Pancreas (tissue), 10 donors: ENCODE measurements around the gene BCAS3. TPM values are rescaled to one million over a fixed set of nuclear protein-coding genes. Genes with fewer than 3 reads are reported as not detected.
"Not testable (repeated sequence)": the region's sequence is repeated elsewhere in the genome, so short reads cannot be mapped to it uniquely, and the experiment has no call there.

Experiments used
- ATAC-seq, 4 donors: fragments of 200-7000 bp; cut with Tn5 transposase; one replicate each; pipeline versions ENCODE4 v1.8.0 to v1.9.1; 2020; ENCODE audit warnings: mild to moderate bottlenecking in 4 of 4, moderate library complexity in 4 of 4
- DNase-seq, 6 donors: peaks; one replicate each; pipeline ENCODE4 v3.0.0-alpha.2; 2020
- FAIRE-seq: peaks from 2 replicates; lab custom pipeline; 2012; peaks lifted over from hg19 to GRCh38; lab: Jason Lieb, UNC
- H3K27ac ChIP-seq, 4 donors: fragments of 200-600 bp; sonication (generic); 1 replicate in 3 of 4; 2 replicates in 1 of 4; pipeline versions ENCODE4 v1.5.0 to v1.8.0; 2020
- H3K27me3 ChIP-seq, 4 donors: fragments of 200-600 bp; one replicate each; pipeline ENCODE4 v1.8.0; 2021
- H3K36me3 ChIP-seq, 3 donors: fragments of 200-600 bp; sonication (generic) in 1 of 3; one replicate each; pipeline versions ENCODE4 v1.5.0 to v1.8.0; 2020 to 2021
- H3K4me1 ChIP-seq, 3 donors: fragments of 200-600 bp; one replicate each; pipeline ENCODE4 v1.8.0; 2021
- H3K4me3 ChIP-seq, 4 donors: fragments of 200-600 bp; sonication (generic) in 2 of 4; one replicate each; pipeline versions ENCODE4 v1.5.0 to v1.8.0; 2020 to 2021
- H3K9me3 ChIP-seq, 4 donors: fragments of 200-600 bp; one replicate each; pipeline ENCODE4 v1.8.0; 2021
- WGBS, 2 donors: extraction: QIAGEN DNeasy Blood & Tissue Kit; methylation state at CpG; one replicate each; pipeline ENCODE4 v1.1.7; 2013; 5-methylcytosine and 5-hydroxymethylcytosine counted together
- intact Hi-C, 3 donors: fragments of 100-400 bp; cut with DNase I; formaldehyde crosslinking; loops; one replicate each; pipeline versions ENCODE4 v1.11.1 to v1.14.2; 2022
- polyA plus RNA-seq, 2 donors: library from polyadenylated mRNA; stranded (reverse); fragments of 200-250 nt; gene quantifications; one replicate each; pipeline ENCODE4 v1.2.3, GENCODE V29; 2013
- total RNA-seq, 6 donors: library from RNA; stranded (reverse); fragmentation: NEBNext Ultra II Directional in 4 of 6; extraction: Animal tissue kit (Norgen Biotek cat#: 25700) in 4 of 6; gene quantifications; one replicate each; pipeline versions ENCODE4 v1.2.1 to v1.2.4, GENCODE V29; 2021 to 2023
- TF ChIP-seq, protein P1 (sequence below), 4 donors: fragments of 200-600 bp; sonication (generic) in 3 of 4; IDR thresholded peaks; one replicate each; pipeline versions ENCODE4 v1.5.0 to v1.8.0; 2021; ENCODE audit warnings: antibody characterized with exemption in 4 of 4
- donor health status: healthy with polysubstance abuse.
- donor health status: DM: no; HTN: no; CAD: no; lungs with moderate emphysema.
- donor health status: DM: no; HTN: no; CAD: no.
- donor health status: control.
- donor health status: control.
- donor health status: Bipolar disorder and iron deficiency.
- donor health status: DM: yes; HTN: yes; CAD: no.
- donor health status: DM: no; HTN: no; CAD: no.
- donor health status: DM: no; HTN: no; CAD: no.
- donor health status: DM: yes; HTN: yes; CAD: no.

BCAS3 gene
- total and polyA plus RNA-seq, 8 donors, result 4.6 to 27.7 (median 13.2) TPM

- FAIRE-seq (no peak), DNase-seq (no peak), ATAC-seq (no peak)
- H3K4me3 ChIP-seq, result no peak overlapping the region
- no peaks in the 10 kb centered on the region for H3K27me3 ChIP-seq
- TF ChIP-seq, protein P1, sequence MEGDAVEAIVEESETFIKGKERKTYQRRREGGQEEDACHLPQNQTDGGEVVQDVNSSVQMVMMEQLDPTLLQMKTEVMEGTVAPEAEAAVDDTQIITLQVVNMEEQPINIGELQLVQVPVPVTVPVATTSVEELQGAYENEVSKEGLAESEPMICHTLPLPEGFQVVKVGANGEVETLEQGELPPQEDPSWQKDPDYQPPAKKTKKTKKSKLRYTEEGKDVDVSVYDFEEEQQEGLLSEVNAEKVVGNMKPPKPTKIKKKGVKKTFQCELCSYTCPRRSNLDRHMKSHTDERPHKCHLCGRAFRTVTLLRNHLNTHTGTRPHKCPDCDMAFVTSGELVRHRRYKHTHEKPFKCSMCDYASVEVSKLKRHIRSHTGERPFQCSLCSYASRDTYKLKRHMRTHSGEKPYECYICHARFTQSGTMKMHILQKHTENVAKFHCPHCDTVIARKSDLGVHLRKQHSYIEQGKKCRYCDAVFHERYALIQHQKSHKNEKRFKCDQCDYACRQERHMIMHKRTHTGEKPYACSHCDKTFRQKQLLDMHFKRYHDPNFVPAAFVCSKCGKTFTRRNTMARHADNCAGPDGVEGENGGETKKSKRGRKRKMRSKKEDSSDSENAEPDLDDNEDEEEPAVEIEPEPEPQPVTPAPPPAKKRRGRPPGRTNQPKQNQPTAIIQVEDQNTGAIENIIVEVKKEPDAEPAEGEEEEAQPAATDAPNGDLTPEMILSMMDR (IDR thresholded peaks at IDR 0.05), result no peak
- peaks cover 0 to 6% (median 4%) of the 10 kb centered on the region in 3 donors for H3K36me3 ChIP-seq
- no peak overlapping the region for H3K27ac ChIP-seq
- 85 to 90% methylated on average over 1 of the region's 1 CpG for WGBS, 2 donors
- no peaks in the 10 kb centered on the region for H3K4me1 ChIP-seq
- intact Hi-C loops, result no loop called here
- H3K9me3 ChIP-seq, result no peaks in the 10 kb centered on the region
These were observed 13.6 kb upstream of the BCAS3 start for GRCh38 chr17:60664022-60664421.

DNA sequence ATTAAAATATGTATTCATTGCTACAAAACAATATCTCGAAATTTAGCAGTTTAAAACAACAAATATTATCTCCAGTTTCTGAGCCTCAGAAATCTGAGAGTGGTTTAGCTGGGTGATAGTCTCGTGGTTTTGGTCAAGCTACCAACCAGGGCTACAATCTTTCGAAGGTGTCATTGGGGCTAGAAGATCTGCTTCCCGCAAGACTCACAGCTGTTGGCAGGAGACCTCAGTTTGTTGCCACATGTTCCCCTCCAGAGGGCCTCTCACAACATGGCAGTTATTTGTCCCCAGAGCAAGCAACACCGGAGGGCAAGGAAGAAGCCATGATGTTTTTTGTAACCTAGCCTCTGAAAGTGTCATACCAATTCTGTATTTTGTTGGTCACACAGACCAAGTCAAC, 12.0 kb upstream of the BCAS3 start:
- TF ChIP-seq, protein P1 (IDR thresholded peaks at IDR 0.05), result no peak
- H3K4me3 ChIP-seq, result no peak overlapping the region
- intact Hi-C loops, result no loop called here

DNA sequence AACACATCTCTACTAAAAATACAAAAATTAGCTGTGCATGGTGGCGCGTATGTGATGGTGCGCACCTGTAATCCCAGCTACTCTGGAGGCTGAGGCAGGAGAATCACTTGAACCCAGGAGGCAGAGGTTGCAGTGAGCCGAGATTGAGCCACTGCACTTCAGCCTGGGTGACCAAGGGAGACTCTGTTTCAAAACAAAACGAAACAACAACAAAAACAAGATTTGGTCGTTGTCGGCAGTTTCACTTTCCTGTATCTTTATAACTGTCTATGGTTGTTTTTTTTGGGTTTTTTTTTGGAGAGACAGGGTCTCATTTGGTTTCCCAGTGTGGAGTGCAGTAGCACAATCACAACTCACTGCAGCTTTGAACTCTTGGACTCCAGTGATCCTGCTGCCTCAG, 8.9 kb upstream of the BCAS3 start:
- H3K4me3 ChIP-seq, H3K9me3 ChIP-seq, H3K27ac ChIP-seq, H3K4me1 ChIP-seq, FAIRE-seq, DNase-seq, H3K36me3 ChIP-seq, ATAC-seq, intact Hi-C loops, H3K27me3 ChIP-seq: not testable (repeated sequence)
- 87 to 90% methylated on average over 7 of the region's 7 CpGs for WGBS, 2 donors

More for the DNA sequence above, 12.0 kb upstream of the BCAS3 start:
- no peak for FAIRE-seq
- Histone ChIP-seq H3K27me3 (no peaks in the 10 kb centered on the region), H3K9me3 (no peaks in the 10 kb centered on the region), H3K36me3 (peaks cover 0 to 6% (median 4%) of the 10 kb centered on the region in 3 donors), H3K27ac (no peak overlapping the region), H3K4me1 (no peaks in the 10 kb centered on the region)
- no peak for ATAC-seq
- DNase-seq, result no peak
- 95 to 96% methylated on average over 5 of the region's 5 CpGs for whole genome bisulfite sequencing, 2 donors

DNA sequence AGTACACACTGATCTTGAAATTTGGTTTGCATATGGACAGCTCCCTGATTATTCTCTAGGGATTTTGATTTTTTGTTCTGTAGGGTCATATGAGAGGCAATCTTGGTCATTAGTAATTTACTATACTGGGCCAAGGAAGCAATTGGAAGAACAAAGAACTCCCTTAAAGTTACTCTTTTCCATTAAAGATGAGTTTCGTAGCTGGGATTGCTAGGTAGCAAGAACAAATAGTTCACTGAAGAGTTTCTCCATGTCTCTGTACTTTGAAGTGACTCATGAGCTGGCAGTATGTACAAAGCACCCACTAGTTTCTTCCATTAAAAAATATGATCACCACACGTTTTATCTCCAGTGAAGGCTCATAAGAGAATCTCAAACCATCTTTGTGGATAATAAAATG, 6.2 kb upstream of the BCAS3 start:
- intact Hi-C loops, result no loop called here
- H3K36me3 ChIP-seq, result no peaks in the 10 kb centered on the region
- no peaks in the 10 kb centered on the region for H3K9me3 ChIP-seq
- TF ChIP-seq, protein P1 (IDR thresholded peaks at IDR 0.05), result no peak
- H3K27ac ChIP-seq, result no peak overlapping the region
- H3K4me1 ChIP-seq, result peaks cover 0 to under 1% (median 0%) of the 10 kb centered on the region in 3 donors
- DNase-seq (no peak), FAIRE-seq (no peak), ATAC-seq (no peak)
- H3K4me3 ChIP-seq, result no peak overlapping the region
- 33 to 38% methylated on average over 2 of the region's 2 CpGs for WGBS, 2 donors
- no peaks in the 10 kb centered on the region for H3K27me3 ChIP-seq

- H3K36me3 ChIP-seq, H3K4me3 ChIP-seq, H3K27ac ChIP-seq, H3K9me3 ChIP-seq, ATAC-seq, H3K4me1 ChIP-seq, DNase-seq, H3K27me3 ChIP-seq, FAIRE-seq, intact Hi-C loops: not testable (repeated sequence)
- 65 to 80% methylated on average over 7 of the region's 7 CpGs for WGBS, 2 donors
These were observed 3.0 kb upstream of the BCAS3 start for GRCh38 chr17:60674637-60675036.

DNA sequence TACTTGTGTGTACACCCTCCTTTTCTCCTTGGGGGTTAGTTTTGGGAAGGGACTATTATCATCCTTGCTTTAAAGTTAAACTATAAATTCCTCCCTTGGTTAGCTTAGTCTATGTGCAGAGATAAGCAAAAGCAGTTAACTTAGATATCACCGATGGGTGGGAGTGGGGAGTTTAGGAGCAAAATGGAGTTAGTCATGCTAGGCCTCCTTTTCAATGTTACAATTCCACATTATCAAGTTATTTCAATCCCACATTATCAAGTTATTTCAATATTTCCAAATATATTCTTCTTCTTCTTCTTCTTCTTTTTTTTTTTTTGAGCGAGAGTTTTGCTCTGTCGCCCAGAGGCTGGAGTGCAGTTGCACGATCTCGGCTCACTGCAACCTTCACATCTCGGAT, 1.7 kb upstream of the BCAS3 start:
- no peak for ATAC-seq
- H3K9me3 ChIP-seq, result no peaks in the 10 kb centered on the region
- H3K4me3 ChIP-seq, result no peak overlapping the region
- WGBS, 2 donors, result 93 to 96% methylated on average over 6 of the region's 6 CpGs
- H3K27ac ChIP-seq, result no peak overlapping the region
- H3K27me3 ChIP-seq, result no peaks in the 10 kb centered on the region
- TF ChIP-seq, protein P1 (IDR thresholded peaks at IDR 0.05), result no peak
- FAIRE-seq, result no peak
- H3K4me1 ChIP-seq, result peaks cover 0 to 9% (median 7%) of the 10 kb centered on the region in 3 donors
- H3K36me3 ChIP-seq, result no peaks in the 10 kb centered on the region
- intact Hi-C loops, result no loop called here
- no peak for DNase-seq
